Forelimb muscle (tissue), 1 donor: ENCODE measurements around the gene DCT. TPM values are rescaled to one million over a fixed set of nuclear protein-coding genes. Genes with fewer than 3 reads are reported as not detected.
A peak's percentile ranks its signal among the peaks of the same experiment; 100 is the strongest.

Experiments used
- DNase-seq: peaks from one replicate; pipeline ENCODE4 v3.0.0-alpha.2; 2013; ENCODE audit warnings: low read depth
- polyA plus RNA-seq: library from polyadenylated mRNA; unstranded; fragments of 120-200 nt; gene quantifications from one replicate; pipeline ENCODE4 v1.2.1, GENCODE V29; 2013; ENCODE audit not compliant: insufficient read length

The DCT gene
- polyA plus RNA-seq, 1 donor: 0.18 TPM

- DNase-seq: no peak
These were observed 25.1 kb downstream of the DCT start for GRCh38 chr13:94454334-94454733.

- no peak for DNase-seq
These were observed 34.7 kb downstream of the DCT start for GRCh38 chr13:94444826-94445225.

- peak; percentile 14 for DNase-seq
These were observed 43.8 kb downstream of the DCT start for GRCh38 chr13:94435604-94436226.

GRCh38 chr13:94433055-94433961 is 46.2 kb downstream of the DCT start:
- no peak for DNase-seq

GRCh38 chr13:94431987-94432386 is 47.5 kb downstream of the DCT start:
- no peak for DNase-seq

GRCh38 chr13:94431574-94431973 is 47.9 kb downstream of the DCT start:
- no peak for DNase-seq

GRCh38 chr13:94427313-94427953 is 52.0 kb downstream of the DCT start:
- no peak for DNase-seq

GRCh38 chr13:94419925-94420305 is 59.6 kb downstream of the DCT start:
- DNase-seq: no peak

- DNase-seq: no peak
These were observed 60.1 kb downstream of the DCT start for GRCh38 chr13:94419304-94419924.

- no peak for DNase-seq
These were observed 62.2 kb downstream of the DCT start for GRCh38 chr13:94417294-94417693.

- no peak for DNase-seq
These were observed 62.9 kb downstream of the DCT start for GRCh38 chr13:94416454-94417080.

- no peak for DNase-seq
These were observed 63.8 kb downstream of the DCT start for GRCh38 chr13:94415500-94416237.

GRCh38 chr13:94414708-94415107 is 64.8 kb downstream of the DCT start:
- no peak for DNase-seq

- no peak for DNase-seq
These were observed 65.3 kb downstream of the DCT start for GRCh38 chr13:94414141-94414540.

- DNase-seq: no peak
These were observed 65.9 kb downstream of the DCT start for GRCh38 chr13:94413598-94413944.

GRCh38 chr13:94412870-94413597 is 66.4 kb downstream of the DCT start:
- DNase-seq: no peak

GRCh38 chr13:94411747-94412146 is 67.7 kb downstream of the DCT start:
- DNase-seq: no peak

- no peak for DNase-seq
These were observed 71.0 kb downstream of the DCT start for GRCh38 chr13:94408314-94409036.

GRCh38 chr13:94400874-94401273 is 78.6 kb downstream of the DCT start:
- DNase-seq: no peak

GRCh38 chr13:94399812-94400211 is 79.7 kb downstream of the DCT start:
- DNase-seq: no peak
